ENCODE data around the gene RBMS3. TPM values are rescaled to one million over a fixed set of nuclear protein-coding genes. Genes with fewer than 3 reads are reported as not detected.
"Not testable (repeated sequence)": the region's sequence is repeated elsewhere in the genome, so short reads cannot be mapped to it uniquely, and the experiment has no call there.

RBMS3 gene
- total and polyA plus RNA-seq, 9 donors = 11.6 to 79.2 (median 63.1) TPM

DNA sequence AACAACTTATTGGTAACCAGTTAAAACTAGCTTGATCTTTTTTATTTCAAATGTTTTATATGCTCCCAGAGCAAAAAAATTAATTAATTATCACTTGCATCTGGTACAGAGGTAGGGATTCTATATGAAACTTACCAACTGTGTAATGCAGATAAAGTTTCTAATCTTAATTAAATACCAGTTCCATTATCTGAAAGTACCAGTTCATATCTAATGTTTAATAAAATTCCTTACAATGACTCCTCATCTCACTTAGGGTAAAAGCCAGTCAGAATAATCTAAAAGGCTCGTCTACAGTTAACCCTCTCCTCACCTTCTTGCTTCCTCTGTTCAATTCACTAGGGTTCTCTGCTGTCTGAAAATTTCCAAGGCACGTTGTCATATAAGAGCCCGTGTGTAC, 384.8 kb downstream of the RBMS3 start:
- DNase-seq = no peak
- Histone ChIP-seq H3K4me1 (ENCODE audit: insufficient read depth) (no peaks in the 10 kb centered on the region), H3K9me3 (no peaks in the 10 kb centered on the region), H3K27me3 (no peaks in the 10 kb centered on the region), H3K4me3 (no peak overlapping the region), H3K36me3 (no peaks in the 10 kb centered on the region), H3K27ac (no peak overlapping the region)
- whole genome bisulfite sequencing, 3 donors = 80 to 84% (median 84%) methylated on average over 3 of the region's 3 CpGs
- intact Hi-C loops (cut with DNase I) = no loop called here
- TF ChIP-seq POLR2A (IDR thresholded peaks at IDR 0.05) (no peak), EP300 (IDR thresholded peaks at IDR 0.05) (no peak), CTCF (IDR thresholded peaks at IDR 0.05) (no peak)

DNA sequence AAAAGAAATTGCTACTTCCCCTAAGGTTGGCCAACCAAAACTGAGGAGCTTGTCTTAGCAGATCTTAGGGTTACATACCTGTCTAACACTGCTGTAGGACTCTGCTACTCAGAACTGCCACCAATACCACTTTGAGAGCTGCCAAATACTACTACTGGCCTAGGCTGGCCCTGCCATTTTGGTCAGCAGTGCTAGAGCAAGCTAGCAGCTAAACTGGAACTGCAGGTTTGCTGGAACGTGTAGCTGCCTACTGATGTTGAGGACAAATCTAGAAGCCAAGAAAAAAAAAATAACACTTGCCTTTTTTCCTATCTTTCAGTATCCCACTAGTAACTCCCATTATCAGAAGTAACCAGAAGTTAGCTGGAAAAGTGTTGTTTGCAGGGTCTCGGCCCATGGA, 387.4 kb downstream of the RBMS3 start:
- H3K9me3 ChIP-seq = no peaks in the 10 kb centered on the region
- H3K27me3 ChIP-seq = no peaks in the 10 kb centered on the region
- intact Hi-C loops (cut with DNase I) = no loop called here
- WGBS, 3 donors = 93 to 97% (median 94%) methylated on average over 2 of the region's 2 CpGs
- no peaks in the 10 kb centered on the region for H3K4me1 ChIP-seq (ENCODE audit: insufficient read depth)
- H3K36me3 ChIP-seq = no peaks in the 10 kb centered on the region
- no peak overlapping the region for H3K27ac ChIP-seq
- no peak for DNase-seq
- TF ChIP-seq CTCF (IDR thresholded peaks at IDR 0.05) (no peak), EP300 (IDR thresholded peaks at IDR 0.05) (no peak), POLR2A (IDR thresholded peaks at IDR 0.05) (no peak)
- no peak overlapping the region for H3K4me3 ChIP-seq

- WGBS, 3 donors = 93 to 99% (median 98%) methylated on average over 2 of the region's 2 CpGs
- TF ChIP-seq CTCF (IDR thresholded peaks at IDR 0.05) = no peak
- TF ChIP-seq POLR2A (IDR thresholded peaks at IDR 0.05) = no peak
- no peak for TF ChIP-seq EP300 (IDR thresholded peaks at IDR 0.05)
- intact Hi-C loops (cut with DNase I) = no loop called here
- no peaks in the 10 kb centered on the region for H3K27me3 ChIP-seq
- no peak for DNase-seq
- H3K36me3 ChIP-seq = no peaks in the 10 kb centered on the region
- no peak overlapping the region for H3K4me3 ChIP-seq
- H3K27ac ChIP-seq = no peak overlapping the region
- no peaks in the 10 kb centered on the region for H3K4me1 ChIP-seq (ENCODE audit: insufficient read depth)
- no peaks in the 10 kb centered on the region for H3K9me3 ChIP-seq
Observed at GRCh38 chr3:29668728-29669127, 387.9 kb downstream of the RBMS3 start.

DNA sequence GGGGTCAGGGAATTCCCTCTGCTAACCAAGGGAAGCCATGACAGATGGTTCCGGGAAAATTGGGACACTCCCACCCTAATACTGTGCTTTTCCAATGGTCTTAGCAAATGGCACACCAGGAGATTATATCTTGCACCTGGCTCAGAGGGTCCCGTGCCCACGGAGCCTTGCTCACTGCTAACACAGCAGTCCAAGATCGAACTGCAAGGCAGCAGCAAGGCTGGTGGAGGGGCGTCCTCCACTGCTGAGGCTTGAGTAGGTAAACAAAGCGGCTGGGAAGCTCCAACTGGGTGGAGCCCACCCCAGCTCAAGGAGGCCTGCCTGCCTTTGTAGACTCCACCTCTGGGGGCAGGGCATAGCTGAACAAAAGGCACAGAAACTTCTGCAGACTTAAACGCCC, 389.6 kb downstream of the RBMS3 start:
- 96 to 98% (median 97%) methylated on average over 7 of the region's 7 CpGs for WGBS, 3 donors
- intact Hi-C loops (cut with DNase I) = not testable (repeated sequence)

GRCh38 chr3:29677421-29677820, 396.6 kb downstream of the RBMS3 start:
- no peak for TF ChIP-seq POLR2A (IDR thresholded peaks at IDR 0.05)
- TF ChIP-seq EP300 (IDR thresholded peaks at IDR 0.05) = no peak
- no peak for TF ChIP-seq CTCF (IDR thresholded peaks at IDR 0.05)
- Histone ChIP-seq H3K4me1 (ENCODE audit: insufficient read depth) (no peaks in the 10 kb centered on the region), H3K27me3 (no peaks in the 10 kb centered on the region), H3K9me3 (no peaks in the 10 kb centered on the region), H3K36me3 (no peaks in the 10 kb centered on the region), H3K4me3 (no peak overlapping the region), H3K27ac (no peak overlapping the region)
- no peak for DNase-seq
- WGBS, 3 donors = 84 to 98% (median 93%) methylated on average over 1 of the region's 1 CpG
- intact Hi-C loops (cut with DNase I) = no loop called here

More for the DNA sequence above, 389.6 kb downstream of the RBMS3 start:
- H3K36me3 ChIP-seq; H3K4me3 ChIP-seq; H3K27me3 ChIP-seq; DNase-seq; H3K4me1 ChIP-seq (ENCODE audit: insufficient read depth); H3K27ac ChIP-seq; H3K9me3 ChIP-seq: not testable (repeated sequence)
